ENCODE measurements around the gene LDB2. TPM values are rescaled to one million over a fixed set of nuclear protein-coding genes. Genes with fewer than 3 reads are reported as not detected.

LDB2 gene
- total and polyA plus RNA-seq, 2 donors (not counting 3 experiments of a cell fraction or from before 2014, with no cell fraction given), result 127 to 223 TPM

- Histone ChIP-seq H3K79me2 (ENCODE audit: control insufficient read depth, insufficient read depth, low read length) (no peaks in the 10 kb centered on the region), H3K9ac (replicated peaks; ENCODE audit: extremely low read depth, insufficient read depth, low read length) (peak overlapping the region; percentile 42), H3K9me1 (replicated peaks; ENCODE audit: control insufficient read depth, extremely low read depth, insufficient read depth, low read length) (no peaks in the 10 kb centered on the region), H3K36me3 (ENCODE audit: control insufficient read depth in 2 of 2, extremely low read depth in 1 of 2, insufficient read depth in 2 of 2, low read length in 2 of 2) (no peaks in the 10 kb centered on the region), H3K4me1 (ENCODE audit: control insufficient read depth, extremely low read depth, insufficient read depth, low read length) (peaks cover 33% of the 10 kb centered on the region), H3K27me3 (ENCODE audit: control insufficient read depth in 2 of 2, insufficient read depth in 2 of 2, low read length in 2 of 2) (no peaks in the 10 kb centered on the region), H4K20me1 (replicated peaks; ENCODE audit: control insufficient read depth, extremely low read depth, insufficient read depth, low read length) (no peaks in the 10 kb centered on the region), H2AFZ (ENCODE audit: low read depth, low read length) (peak overlapping the region; percentile 40), H3K4me3 (replicated peaks in 1 of 3; ENCODE audit: insufficient read depth in 1 of 3, low read depth in 1 of 3, low read length in 3 of 3) (peak overlapping the region in 1 of 3 experiments; percentile 4), H3K4me2 (ENCODE audit: insufficient read depth, low read length) (peak overlapping the region; percentile 33), H3K9me3 (replicated peaks; ENCODE audit: control insufficient read depth, insufficient read depth, low read length) (no peaks in the 10 kb centered on the region), H3K27ac (ENCODE audit: insufficient read depth, low read depth, low read length) (peak overlapping the region; percentile 79)
- FAIRE-seq (peak; percentile 87), DNase-seq (ENCODE audit: low read depth, low spot score) (peak; percentile 82)
- intact Hi-C loops (cut with micrococcal nuclease) (loop anchor here (10.0 kb wide), 1 partner anchor 209 kb away; the partner anchor contains the start of gene LDB2), dilution Hi-C loops (cut with MboI; ENCODE audit: extremely low pct_ligation_motif_present, low sequenced_read_pairs) (no loop called here)
- BruUV-seq (replicated peaks), result no TSS peak
- POLR2A ChIA-PET, result no interaction called here
- peak; percentile 54 for TF ChIP-seq FOS (IDR thresholded peaks at IDR 0.05; ENCODE audit: borderline replicate concordance, insufficient read depth, low read length)
- TF ChIP-seq JUN (IDR thresholded peaks at IDR 0.05; ENCODE audit: borderline replicate concordance, insufficient read depth, insufficient read length, low read depth), result peak; percentile 93
- TF ChIP-seq POLR2A (IDR thresholded peaks at IDR 0.05; ENCODE audit: low read depth, low read length), result no peak
- peak; percentile 35 for TF ChIP-seq POLR2AphosphoS5 (IDR thresholded peaks at IDR 0.05; ENCODE audit: insufficient read depth, low read depth, low read length)
- peak; percentile 83 for TF ChIP-seq GATA2 (IDR thresholded peaks at IDR 0.05; ENCODE audit: insufficient read depth, insufficient read length, low read depth, low read length)
- TF ChIP-seq CTCF (IDR thresholded peaks at IDR 0.05; ENCODE audit: extremely low read depth in 1 of 2, insufficient read depth in 1 of 2, low read depth in 1 of 2, low read length in 2 of 2), result no peak
- CTCF ChIA-PET, result interaction anchor here (0.7 kb wide), 1 partner anchor 762 kb away, joined by 3 read pairs; no protein-coding TSS in a partner anchor
These were observed 212.2 kb downstream of the LDB2 start for GRCh38 chr4:16686195-16686594.
